Ishikawa (cell line): ENCODE results near the gene CXXC5.

Experiments
- EP300 ChIP-seq: IDR thresholded peaks from 2 replicates; pipeline ENCODE4 v1.6.1; 2012; ENCODE audit warnings: borderline replicate concordance
- YY1 ChIP-seq: IDR thresholded peaks from 2 replicates; pipeline ENCODE4 v1.6.1; 2012; ENCODE audit warnings: low read depth
- TF ChIP-seq, protein P1 (sequence below): IDR thresholded peaks from 2 replicates; pipeline ENCODE4 v1.6.1; 2012; ENCODE audit warnings: low read depth, mild to moderate bottlenecking
- TF ChIP-seq, protein P2 (sequence below): IDR thresholded peaks from 2 replicates; pipeline ENCODE4 v1.6.1; 2012

DNA sequence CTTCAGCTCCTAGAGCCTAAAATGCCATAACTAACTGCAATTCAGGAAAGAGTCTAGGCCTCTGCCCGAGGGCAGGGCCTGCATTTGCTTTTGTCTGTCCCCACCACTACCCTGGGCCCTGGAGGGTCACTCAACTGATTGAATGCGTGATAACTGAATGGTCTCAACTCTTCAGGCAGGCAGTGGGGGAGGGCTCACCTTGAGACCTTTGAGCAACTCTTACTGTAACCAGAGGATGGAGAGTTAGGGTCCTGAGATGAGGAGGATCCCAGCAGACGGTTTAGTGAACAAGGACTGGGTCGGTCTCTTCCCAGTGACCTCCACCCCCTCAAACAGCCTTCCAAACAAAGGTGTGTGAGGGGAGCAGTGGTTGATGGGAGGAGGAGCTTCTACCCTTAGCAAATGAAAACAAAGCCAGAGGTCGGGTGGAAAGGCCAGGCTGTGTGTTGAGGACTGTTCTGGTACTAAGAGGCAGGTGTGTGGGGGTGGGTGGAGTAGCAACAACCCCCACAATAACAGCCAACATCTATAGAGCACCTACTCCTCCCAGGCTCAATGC is 59.4 kb downstream of the CXXC5 start:
- TF ChIP-seq, protein P1, sequence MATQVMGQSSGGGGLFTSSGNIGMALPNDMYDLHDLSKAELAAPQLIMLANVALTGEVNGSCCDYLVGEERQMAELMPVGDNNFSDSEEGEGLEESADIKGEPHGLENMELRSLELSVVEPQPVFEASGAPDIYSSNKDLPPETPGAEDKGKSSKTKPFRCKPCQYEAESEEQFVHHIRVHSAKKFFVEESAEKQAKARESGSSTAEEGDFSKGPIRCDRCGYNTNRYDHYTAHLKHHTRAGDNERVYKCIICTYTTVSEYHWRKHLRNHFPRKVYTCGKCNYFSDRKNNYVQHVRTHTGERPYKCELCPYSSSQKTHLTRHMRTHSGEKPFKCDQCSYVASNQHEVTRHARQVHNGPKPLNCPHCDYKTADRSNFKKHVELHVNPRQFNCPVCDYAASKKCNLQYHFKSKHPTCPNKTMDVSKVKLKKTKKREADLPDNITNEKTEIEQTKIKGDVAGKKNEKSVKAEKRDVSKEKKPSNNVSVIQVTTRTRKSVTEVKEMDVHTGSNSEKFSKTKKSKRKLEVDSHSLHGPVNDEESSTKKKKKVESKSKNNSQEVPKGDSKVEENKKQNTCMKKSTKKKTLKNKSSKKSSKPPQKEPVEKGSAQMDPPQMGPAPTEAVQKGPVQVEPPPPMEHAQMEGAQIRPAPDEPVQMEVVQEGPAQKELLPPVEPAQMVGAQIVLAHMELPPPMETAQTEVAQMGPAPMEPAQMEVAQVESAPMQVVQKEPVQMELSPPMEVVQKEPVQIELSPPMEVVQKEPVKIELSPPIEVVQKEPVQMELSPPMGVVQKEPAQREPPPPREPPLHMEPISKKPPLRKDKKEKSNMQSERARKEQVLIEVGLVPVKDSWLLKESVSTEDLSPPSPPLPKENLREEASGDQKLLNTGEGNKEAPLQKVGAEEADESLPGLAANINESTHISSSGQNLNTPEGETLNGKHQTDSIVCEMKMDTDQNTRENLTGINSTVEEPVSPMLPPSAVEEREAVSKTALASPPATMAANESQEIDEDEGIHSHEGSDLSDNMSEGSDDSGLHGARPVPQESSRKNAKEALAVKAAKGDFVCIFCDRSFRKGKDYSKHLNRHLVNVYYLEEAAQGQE = no peak
- TF ChIP-seq YY1 (no peak), EP300 (no peak)
- TF ChIP-seq, protein P2, sequence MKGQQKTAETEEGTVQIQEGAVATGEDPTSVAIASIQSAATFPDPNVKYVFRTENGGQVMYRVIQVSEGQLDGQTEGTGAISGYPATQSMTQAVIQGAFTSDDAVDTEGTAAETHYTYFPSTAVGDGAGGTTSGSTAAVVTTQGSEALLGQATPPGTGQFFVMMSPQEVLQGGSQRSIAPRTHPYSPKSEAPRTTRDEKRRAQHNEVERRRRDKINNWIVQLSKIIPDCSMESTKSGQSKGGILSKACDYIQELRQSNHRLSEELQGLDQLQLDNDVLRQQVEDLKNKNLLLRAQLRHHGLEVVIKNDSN = no peak
